ENCODE measurements around the gene ATP6AP2. TPM values are rescaled to one million over a fixed set of nuclear protein-coding genes. Genes with fewer than 3 reads are reported as not detected.

ATP6AP2 gene
- total RNA-seq, 3 donors from 2014 or later (not counting 1 experiment from before 2014, with no cell fraction given): 94.3 to 102 (median 99.9) TPM

- Histone ChIP-seq H3K27me3 (ENCODE audit: control insufficient read depth, insufficient read depth, low read length) (no peaks in the 10 kb centered on the region), H3K36me3 (ENCODE audit: control insufficient read depth, insufficient read depth, low read length) (peaks cover 4% of the 10 kb centered on the region), H3K27ac (ENCODE audit: low read length) (peak within 1 kb of the TSS; percentile 89), H3K9me3 (ENCODE audit: control insufficient read depth, insufficient read depth, low read length) (no peaks in the 10 kb centered on the region), H3K4me3 (ENCODE audit: low read length) (peak within 1 kb of the TSS; percentile 78), H3K4me1 (ENCODE audit: control insufficient read depth, insufficient read depth, low read length) (peaks cover 36% of the 10 kb centered on the region)
- H3K36me3 Mint-ChIP-seq: no peaks in the 10 kb centered on the region
- ATAC-seq (peak; percentile 71 to 83 (median 79)), DNase-seq (peak; percentile 91 to 95)
- H3K9me3 Mint-ChIP-seq: no peaks in the 10 kb centered on the region
- intact Hi-C loops (cut with micrococcal nuclease): loop anchor here (1.0 to 10.0 kb wide), 4 partner anchors 67 to 685 kb away; partner anchors contain the start of genes ATP6AP2, DDX3X, MED14 and USP9X
- H3K27me3 Mint-ChIP-seq (ENCODE audit: low read depth in 2 of 2): no peaks in the 10 kb centered on the region
- H3K4me3 Mint-ChIP-seq: peak within 1 kb of the TSS; percentile 96
- 4% methylated on average over 66 of the region's 66 CpGs for WGBS (ENCODE audit: insufficient coverage)
- no peak for TF ChIP-seq CTCF (IDR thresholded peaks at IDR 0.05)
- H3K4me1 Mint-ChIP-seq: peaks cover 38 to 42% of the 10 kb centered on the region in 2 donors
- H3K27ac Mint-ChIP-seq: peak within 1 kb of the TSS; percentile 93 to 96
These were observed 66.8 kb downstream of the ATP6AP2 start, which contains the start of gene CXorf38 for GRCh38 chrX:40647307-40648197. Gene CXorf38 (minus strand): TSS chrX:40647561. CDS start chrX:40647520, 41 bp downstream.

- H3K4me3 Mint-ChIP-seq: no peak overlapping the region
- peak; percentile 74 for TF ChIP-seq CTCF (IDR thresholded peaks at IDR 0.05)
- peak in 1 of 3 donors; percentile 45 for ATAC-seq
- no peak overlapping the region for H3K27ac ChIP-seq (ENCODE audit: low read length)
- peaks cover 16% of the 10 kb centered on the region for H3K36me3 ChIP-seq (ENCODE audit: control insufficient read depth, insufficient read depth, low read length)
- H3K27me3 Mint-ChIP-seq (ENCODE audit: low read depth in 2 of 2): no peaks in the 10 kb centered on the region
- WGBS (ENCODE audit: insufficient coverage): no CpG with 5 or more reads among the region's 3 CpGs
- no peaks in the 10 kb centered on the region for H3K27me3 ChIP-seq (ENCODE audit: control insufficient read depth, insufficient read depth, low read length)
- H3K27ac Mint-ChIP-seq: peak overlapping the region; percentile 10 to 65
- peaks cover 12 to 13% of the 10 kb centered on the region in 2 donors for H3K4me1 Mint-ChIP-seq
- H3K36me3 Mint-ChIP-seq: peaks cover 11% of the 10 kb centered on the region
- peaks cover 5% of the 10 kb centered on the region for H3K4me1 ChIP-seq (ENCODE audit: control insufficient read depth, insufficient read depth, low read length)
- peak; percentile 52 to 85 for DNase-seq
- intact Hi-C loops (cut with micrococcal nuclease): loop anchor here (1.0 to 10.0 kb wide), 3 partner anchors 107 to 463 kb away; no protein-coding TSS in a partner anchor
- no peak overlapping the region for H3K4me3 ChIP-seq (ENCODE audit: low read length)
- no peaks in the 10 kb centered on the region for H3K9me3 ChIP-seq (ENCODE audit: control insufficient read depth, insufficient read depth, low read length)
- H3K9me3 Mint-ChIP-seq: no peaks in the 10 kb centered on the region
These were observed 71.0 kb downstream of the ATP6AP2 start for GRCh38 chrX:40651620-40652223.

- Mint-ChIP-seq H3K4me3 (no peak overlapping the region), H3K27me3 (ENCODE audit: low read depth in 2 of 2) (no peaks in the 10 kb centered on the region), H3K27ac (no peak overlapping the region), H3K9me3 (no peaks in the 10 kb centered on the region), H3K36me3 (peaks cover 11% of the 10 kb centered on the region), H3K4me1 (peaks cover 8 to 9% of the 10 kb centered on the region in 2 donors)
- ATAC-seq (no peak), DNase-seq (no peak)
- WGBS (ENCODE audit: insufficient coverage): no CpG with 5 or more reads among the region's 1 CpG
- Histone ChIP-seq H3K4me3 (ENCODE audit: low read length) (no peak overlapping the region), H3K27me3 (ENCODE audit: control insufficient read depth, insufficient read depth, low read length) (no peaks in the 10 kb centered on the region), H3K27ac (ENCODE audit: low read length) (no peak overlapping the region), H3K4me1 (ENCODE audit: control insufficient read depth, insufficient read depth, low read length) (peaks cover 4% of the 10 kb centered on the region), H3K9me3 (ENCODE audit: control insufficient read depth, insufficient read depth, low read length) (no peaks in the 10 kb centered on the region), H3K36me3 (ENCODE audit: control insufficient read depth, insufficient read depth, low read length) (peaks cover 20% of the 10 kb centered on the region)
- intact Hi-C loops (cut with micrococcal nuclease): loop anchor here (10.0 kb wide), 1 partner anchor 462 kb away; no protein-coding TSS in a partner anchor
- TF ChIP-seq CTCF (IDR thresholded peaks at IDR 0.05): no peak
These were observed 71.9 kb downstream of the ATP6AP2 start for GRCh38 chrX:40652664-40653063.
